GM21723 (cell line): ENCODE data around the gene BFSP2.
"Not testable (repeated sequence)": the region's sequence is repeated elsewhere in the genome, so short reads cannot be mapped to it uniquely, and the experiment has no call there.

Experiments used
- ATAC-seq: cut with Tn5 transposase; IDR thresholded peaks from one replicate; pipeline ENCODE4 v1.9.1; 2021; ENCODE audit warnings: mild to moderate bottlenecking, moderate library complexity; ENCODE audit not compliant: unreplicated experiment

The BFSP2 gene

DNA sequence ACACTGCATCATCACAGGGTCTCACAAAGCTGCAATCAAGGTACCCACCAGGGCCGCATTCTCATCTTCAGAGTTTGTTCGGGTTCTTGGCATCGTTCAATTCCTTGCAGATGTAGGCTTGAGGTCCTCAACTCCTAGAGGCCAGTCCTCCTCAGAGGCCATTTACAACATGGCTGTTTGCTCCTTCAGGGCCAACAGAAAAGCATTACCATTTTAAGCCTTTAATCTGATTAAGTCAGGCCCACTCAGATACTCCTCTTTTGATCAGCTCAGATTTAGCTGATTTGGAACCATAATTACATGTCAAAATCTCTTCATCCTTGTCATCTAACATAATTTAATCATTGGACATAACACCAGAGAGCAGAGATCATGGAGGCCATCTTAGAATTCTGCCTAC lies 55.4 kb downstream of the BFSP2 start:
- ATAC-seq, result no peak

DNA sequence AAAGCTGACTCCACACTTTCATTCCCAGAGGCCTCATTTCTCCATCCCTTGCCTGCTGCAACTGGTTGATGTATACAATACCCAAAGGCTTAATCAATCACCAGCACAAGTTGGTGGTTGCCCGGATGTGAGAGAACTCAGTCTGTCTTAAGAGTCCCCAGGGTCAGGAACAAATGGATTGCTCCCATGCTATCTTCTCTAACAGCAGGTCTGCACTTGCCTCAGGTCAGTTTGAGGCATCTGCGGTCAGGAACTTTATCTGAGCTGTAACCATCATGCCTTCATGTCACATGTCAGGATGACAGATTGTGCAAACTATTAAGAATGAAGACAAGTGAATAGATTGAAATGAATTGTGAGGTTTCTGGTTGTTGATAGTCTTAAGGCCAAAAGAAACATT lies 56.1 kb downstream of the BFSP2 start:
- no peak for ATAC-seq

DNA sequence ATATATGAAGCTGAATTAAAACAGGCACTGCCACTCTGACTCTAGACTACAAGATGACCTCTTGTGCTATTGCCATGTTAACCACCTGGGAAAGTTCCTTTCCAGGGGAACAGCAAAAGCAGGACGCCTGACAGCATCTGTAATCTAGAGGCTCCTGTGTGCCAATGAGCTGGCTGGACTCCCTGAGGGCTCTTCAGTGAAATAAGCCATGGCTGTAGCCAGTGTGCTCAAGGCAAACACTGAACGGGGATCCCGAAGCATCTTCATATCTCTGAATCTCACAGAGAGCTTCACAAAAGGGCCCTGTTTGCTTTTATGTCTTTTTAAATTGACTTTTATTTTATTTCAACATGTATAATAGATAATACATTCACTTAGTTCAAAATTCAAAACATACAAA lies 57.2 kb downstream of the BFSP2 start:
- no peak for ATAC-seq

DNA sequence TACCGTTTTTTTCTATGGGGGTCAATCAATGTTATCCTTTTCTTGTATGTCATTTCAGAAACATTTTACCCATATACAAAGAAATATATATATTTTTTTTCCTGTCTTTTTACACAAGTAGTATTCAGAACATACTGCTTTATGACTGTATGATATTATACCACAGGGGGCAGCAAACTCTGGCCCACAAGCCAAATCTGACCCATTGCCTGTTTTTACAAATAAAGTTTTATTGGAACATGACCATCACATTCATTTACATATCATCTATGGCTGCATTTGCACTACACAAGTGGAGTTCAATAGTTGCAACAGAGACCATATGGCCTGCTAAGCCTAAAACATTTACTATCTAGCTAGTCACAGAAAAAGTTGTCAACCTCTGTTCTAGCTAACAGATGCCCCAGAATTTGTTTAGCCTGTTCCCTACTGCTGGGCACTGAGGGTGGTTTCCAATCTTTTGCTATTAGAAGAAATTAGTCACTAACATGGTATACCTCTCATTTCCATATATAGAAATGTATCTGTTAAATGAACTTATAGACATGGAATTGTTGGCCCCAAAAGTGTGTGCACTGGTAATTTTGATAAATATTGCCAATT lies 57.7 kb downstream of the BFSP2 start:
- ATAC-seq, result no peak

DNA sequence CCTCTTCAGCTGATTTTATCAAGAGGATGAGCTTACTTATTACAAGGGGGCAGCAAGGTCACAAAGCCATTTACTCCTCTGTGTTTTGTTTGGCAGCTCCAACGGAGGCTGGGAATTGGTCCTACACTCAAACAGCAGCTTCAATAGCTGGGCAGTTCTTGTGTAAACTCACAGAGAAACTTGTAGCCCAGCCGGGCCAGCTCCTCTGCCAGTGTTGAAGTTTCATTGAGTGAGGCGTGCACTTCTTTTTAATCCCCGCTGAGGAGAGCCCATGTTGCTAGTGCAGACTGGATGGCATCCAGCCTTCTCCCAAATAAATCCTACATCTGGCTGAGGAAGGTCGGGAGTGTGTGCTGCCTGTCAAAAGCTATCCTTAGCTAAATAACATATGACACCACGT lies 59.5 kb downstream of the BFSP2 start:
- no peak for ATAC-seq

DNA sequence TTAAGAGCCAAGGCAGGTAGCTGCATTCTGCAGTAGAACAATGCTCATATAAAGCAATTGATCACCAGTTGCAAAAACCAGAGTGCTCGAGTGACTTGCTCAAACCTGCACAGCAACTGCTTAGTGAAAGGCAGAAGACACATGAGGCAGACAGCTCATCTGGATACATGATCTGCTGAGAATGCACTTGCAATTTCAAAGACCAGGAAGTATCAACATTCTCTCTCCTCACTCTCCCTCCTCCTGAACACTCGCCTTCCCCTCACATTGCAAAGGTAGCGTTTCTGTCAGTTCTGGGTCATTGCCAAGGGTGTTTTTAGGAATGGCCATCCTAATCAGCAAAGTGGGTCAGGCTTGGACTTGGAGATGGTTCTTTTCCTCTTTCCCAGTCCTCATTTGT lies 61.0 kb downstream of the BFSP2 start:
- ATAC-seq, result no peak

DNA sequence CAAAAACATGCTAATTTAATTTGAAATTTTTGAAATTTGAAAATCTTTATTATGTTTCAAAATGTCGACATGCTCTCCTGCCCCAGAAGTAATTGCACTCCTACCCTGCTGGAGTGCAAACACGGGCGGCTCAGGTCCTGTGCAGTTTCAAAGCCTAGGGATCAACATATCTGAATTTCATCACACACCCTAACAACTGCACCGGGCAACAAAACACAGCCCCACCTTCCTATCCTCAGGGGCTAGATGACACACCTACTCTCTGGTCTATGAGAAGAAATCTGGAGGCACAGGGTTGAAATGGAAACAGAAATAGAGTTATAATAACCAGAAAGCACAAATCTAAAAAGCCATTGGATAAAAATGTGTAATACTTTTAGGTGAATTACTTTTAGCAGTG lies 61.4 kb downstream of the BFSP2 start:
- ATAC-seq, result no peak

DNA sequence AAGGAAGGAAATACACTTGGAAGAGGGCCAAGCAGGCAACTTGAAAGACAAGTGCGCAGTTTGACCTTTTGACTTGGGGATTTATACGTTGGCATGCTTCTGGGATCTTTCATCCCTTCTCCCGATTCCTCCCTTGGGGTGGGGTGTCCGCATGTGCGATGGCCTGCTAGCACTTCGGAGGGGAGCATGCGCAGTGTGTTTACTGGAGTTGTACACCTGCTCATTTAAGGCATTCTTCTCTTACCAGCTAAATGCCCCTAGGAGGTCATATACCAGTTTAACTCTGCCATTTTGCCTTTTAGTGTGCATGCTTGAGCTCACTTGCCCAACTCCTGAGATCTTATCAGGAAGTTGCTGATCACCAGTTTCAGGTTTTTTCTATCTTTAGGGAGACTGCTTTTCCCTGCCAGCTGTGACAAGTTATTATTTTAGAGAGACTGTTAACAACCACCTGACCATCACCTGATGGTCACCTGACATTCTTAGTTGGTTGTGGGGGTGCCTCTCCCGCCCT lies 63.5 kb downstream of the BFSP2 start:
- ATAC-seq, result no peak

DNA sequence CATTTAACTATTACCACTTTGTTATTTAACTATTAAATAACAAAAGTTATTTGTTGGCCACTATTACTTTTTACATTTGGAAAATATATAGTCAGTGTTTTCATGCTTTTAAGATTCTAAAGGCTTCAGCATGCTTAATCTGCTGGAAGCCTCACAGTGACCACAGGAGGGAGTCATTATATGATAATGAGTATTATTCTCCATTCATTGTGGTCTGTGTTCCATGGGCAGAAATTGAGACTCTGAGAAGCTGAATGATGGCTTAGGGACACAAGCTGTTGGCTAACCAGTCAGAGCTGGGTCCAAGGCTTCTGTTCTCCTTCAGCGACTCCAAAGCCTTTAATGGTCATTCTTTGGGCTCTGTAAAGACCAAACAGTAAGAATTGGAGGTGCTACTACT lies 64.7 kb downstream of the BFSP2 start:
- no peak for ATAC-seq

DNA sequence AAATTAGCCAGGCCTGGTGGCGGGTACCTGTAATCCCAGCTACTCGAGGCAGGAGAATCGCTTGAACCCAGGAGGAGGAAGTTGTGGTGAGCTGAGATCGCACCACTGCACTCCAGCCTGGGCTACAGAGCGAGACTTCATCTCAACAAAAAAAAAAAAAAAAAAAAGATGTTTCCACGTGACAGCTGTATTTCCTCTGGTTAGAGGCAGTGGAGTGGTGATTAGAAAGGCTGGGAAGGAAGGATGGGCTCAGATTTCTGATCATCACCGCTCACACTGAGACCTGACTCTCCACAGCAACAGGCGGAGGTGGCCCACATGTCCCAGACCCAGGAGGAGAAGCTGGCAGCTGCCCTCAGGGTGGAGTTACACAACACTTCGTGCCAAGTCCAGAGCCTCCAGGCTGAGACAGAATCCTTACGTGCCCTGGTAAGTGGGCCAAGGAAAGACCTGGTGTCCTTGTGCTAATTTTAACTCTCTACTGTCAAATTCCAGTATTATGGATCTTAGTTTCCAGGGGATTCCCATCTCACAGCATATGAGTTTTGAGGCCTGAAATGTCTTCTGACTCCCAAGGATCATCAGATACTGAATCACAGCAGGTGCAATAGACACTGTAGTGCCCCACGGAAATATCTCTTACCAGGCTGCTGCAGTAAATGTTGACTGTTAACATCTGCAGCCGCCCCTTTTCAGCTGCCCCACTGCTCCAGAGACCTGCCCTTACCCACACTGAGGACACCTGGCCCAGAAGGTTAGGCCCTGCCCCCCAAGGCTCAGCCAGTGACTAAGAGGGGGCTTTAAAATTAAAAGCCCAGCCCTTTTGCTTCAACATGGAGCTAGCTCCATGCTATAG lies 66.9 kb downstream of the BFSP2 start:
- ATAC-seq, result peak; percentile 38

DNA sequence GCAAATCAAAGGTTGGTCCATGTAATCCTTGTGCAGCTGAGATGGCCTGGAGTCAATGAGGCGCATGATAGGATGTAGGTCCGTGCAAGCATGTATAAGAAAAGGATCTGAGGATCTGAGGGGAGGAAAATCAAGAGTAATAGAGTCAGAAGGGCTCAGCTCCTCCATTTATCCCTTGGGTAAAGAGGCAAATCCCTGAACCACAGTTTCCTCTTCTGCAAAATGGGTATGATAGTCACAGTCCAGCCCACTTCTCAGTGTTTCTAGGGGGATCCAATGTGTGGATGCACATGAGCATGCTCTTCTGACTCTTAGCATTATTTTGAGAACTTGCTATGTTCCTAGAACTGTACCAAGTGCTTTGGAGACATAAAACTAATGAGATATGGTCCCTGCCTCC lies 67.9 kb downstream of the BFSP2 start:
- no peak for ATAC-seq

DNA sequence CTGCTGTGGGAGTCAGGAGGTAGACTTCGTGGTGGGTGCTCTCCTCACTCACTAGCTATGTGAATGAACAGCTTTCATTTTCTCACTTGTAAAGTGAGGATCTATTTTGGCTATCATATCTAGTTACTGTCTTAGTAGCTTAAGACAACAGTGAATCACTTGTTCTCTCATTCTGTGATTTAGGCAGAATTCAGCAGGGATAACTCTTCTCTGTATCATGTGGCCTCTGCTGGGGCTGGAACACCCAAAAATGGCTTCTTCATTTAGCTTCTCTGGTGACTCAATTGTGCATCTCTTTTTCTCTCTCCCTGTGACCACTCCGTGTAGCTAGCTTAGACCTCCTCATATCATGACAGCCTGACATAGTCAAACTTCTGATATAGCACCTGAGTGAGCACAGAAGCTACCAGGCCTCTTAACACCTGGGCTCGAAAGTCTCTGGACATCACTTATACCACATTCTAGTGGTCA lies 68.4 kb downstream of the BFSP2 start:
- ATAC-seq, result no peak

DNA sequence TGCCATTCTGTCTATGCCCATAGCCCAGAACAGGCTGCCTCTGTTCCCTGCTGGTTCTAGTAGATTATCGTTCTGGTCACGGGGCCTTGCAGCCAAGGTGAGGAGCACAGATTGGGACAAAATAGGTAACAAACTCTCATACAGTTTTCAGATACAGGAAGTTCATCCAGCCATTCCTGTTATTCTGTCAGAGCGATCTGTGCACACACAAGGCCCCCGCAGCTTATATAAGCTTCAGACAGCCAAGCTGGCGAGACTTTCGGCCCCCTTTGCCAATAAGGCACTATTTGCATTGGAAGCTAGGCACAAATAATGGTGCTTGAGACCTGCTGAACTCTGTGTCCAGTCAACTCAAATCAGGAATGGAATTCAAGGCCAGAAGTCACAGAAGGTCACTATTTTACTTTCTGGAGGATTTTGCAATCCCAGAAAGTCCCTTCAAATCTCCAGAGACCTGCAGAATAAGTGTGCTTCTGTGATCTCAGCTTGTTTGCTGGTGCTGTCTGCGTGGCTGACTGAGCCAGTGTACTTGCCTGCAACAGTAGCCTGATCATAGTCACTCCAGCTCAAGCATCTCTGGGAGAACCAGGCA lies 69.4 kb downstream of the BFSP2 start:
- no peak for ATAC-seq

DNA sequence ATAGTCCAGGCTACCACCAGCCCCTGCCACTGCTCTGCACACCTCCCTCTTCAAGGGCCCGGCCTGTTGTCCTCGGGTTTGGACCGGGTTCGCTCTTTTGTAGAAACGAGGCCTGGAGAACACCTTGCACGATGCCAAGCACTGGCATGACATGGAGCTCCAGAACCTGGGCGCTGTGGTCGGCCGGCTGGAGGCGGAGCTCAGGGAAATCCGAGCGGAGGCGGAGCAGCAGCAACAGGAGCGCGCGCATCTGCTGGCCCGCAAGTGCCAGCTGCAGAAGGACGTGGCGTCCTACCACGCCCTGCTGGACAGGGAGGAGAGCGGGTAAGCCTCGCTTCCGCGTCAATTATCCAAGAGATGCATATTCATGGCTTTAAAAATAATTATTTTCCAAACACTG lies 72.4 kb downstream of the BFSP2 start:
- ATAC-seq, result no peak

DNA sequence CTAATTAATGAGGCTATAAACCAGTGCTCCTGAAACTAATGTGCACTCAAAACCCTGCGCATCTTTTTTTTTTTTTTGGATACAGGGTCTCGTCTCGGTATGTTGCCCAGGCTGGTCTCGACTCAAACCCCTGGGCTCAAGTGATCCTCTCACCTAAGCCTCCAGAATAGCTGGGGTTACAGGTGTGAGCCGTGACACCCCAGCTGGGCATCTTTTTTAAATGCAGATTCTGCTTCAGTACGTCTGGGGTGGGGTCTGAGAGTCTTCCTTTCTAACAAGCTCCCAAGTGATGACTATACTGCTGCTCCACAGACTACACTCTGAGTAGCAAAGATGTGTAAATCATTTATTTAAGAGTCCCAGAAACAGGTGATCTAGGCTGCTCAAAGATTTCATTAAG lies 73.0 kb downstream of the BFSP2 start:
- ATAC-seq, result no peak

DNA sequence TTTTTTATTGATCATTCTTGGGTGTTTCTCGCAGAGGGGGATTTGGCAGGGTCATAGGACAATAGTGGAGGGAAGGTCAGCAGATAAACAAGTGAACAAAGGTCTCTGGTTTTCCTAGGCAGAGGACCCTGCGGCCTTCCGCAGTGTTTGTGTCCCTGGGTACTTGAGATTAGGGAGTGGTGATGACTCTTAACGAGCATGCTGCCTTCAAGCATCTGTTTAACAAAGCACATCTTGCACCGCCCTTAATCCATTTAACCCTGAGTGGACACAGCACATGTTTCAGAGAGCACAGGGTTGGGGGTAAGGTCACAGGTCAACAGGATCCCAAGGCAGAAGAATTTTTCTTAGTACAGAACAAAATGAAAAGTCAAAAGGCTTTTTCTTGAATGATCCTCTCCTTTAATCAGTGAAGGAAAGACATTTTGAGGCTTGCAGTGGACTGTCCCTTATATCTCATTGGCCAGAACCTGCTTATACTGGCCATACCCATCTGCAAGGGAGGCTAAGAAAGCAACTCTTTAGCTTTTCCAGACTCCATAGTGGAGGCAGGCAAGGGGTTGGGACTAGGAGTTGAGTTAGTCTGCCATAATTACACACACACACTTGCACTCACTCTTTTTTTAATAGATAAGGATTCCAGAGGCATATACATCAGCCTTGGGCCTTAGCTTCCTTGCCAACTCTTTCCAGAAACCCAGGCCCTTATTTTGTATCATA lies 73.8 kb downstream of the BFSP2 start:
- not testable (repeated sequence) for ATAC-seq

DNA sequence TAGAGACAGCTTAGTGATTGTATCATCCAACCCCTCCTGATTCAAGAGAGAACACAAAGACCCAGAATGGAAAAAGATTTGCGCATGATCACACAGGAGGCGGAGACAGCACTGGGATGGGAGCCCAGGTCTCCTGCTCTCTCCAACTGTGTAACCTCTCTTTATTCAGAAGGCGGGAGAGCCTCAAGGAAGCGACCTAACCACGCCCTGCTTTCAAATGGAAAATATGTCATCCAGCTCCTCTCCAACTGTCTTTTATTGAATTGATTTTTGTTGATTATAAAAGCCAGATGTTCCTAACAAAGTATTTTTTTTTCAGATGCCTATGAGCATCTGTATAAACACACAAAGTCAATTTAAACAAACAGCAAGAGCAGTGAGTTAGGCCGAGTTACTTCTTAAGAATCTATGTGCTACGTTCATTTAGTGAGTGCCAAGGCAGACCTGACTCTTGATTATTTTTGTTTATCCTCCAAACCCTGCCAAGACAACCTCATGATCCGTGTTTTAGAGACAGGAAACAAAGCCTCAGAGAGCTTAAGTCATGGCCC lies 74.5 kb downstream of the BFSP2 start:
- ATAC-seq, result no peak

DNA sequence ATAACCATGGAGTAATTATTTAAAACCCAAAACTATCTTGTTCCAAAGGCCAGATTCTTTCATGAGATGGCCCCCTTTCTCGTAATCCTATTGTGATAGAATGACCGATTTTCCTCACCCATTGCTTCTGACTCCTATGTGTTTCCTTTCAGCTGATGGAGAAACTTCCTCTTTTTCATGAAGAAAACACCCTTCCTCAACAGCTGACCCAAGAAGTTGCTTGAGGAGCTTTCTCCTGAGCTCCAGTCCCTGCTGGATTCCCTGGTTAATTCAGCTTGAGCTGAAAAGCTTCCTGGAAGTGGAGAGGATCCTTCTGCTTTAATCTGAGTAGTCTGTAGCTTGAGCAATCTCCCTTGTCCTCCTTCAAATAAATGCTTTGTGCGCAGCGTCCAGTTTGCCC lies 75.0 kb downstream of the BFSP2 start:
- ATAC-seq, result no peak

DNA sequence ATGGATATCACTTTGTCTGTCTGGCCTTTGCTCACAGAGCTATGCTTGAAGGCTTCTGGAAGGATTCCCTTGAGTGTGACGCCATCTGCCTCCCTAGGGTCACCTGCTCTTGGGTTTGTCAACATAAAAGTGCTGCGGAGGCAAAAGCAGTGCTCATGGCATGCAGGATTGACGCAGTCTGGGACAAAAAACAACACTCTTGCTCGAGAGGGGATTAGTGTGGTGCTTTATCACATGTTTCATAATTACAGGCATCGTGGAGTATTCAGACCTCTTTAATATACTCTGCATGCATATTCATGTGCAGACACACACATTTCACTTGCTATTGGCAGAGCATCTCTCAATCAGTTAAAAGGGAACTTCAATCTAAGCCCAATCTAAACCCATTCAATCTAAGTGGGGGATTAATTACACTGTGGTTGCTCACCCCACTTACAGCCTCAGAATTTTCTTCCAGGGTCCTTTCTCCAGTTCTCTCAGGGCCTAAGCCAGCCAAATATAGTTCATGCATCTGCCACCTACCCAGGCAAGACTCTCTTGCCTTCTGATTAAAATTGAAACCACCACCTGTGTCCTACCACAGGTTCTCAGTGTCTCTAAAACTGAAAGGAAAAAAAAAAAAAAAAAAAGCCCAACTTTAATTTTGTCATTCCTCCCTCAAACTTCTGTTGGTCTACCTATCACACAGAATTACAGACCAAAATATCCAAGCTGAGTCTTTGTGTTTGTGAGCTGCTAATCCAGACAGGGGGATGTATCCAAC lies 75.6 kb downstream of the BFSP2 start:
- ATAC-seq, result peak; percentile 79

DNA sequence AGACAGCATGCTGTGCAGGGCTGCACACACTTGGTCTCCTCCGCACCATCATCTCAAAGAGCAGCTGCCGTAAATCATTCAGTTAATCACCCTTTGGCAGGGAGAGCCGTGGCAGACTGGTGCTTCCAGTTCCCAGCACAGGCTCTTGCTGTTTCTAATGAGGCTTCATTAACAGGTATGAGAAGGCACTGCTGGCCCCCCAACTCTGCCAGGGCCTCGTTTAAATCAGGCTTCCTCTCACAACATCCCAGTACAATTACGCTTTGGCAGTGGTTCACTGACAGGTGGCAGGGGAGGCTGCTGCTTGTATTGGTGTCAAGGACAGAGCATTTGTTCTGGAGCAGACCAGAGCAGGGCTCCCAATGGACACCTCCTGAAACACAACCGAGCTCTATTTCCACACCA lies 77.1 kb downstream of the BFSP2 start:
- no peak for ATAC-seq
